HG02642 (cell line): ENCODE results near the gene SRGAP2C.
"Not testable (repeated sequence)": the region's sequence is repeated elsewhere in the genome, so short reads cannot be mapped to it uniquely, and the experiment has no call there.

Experiments used
- ATAC-seq: cut with Tn5 transposase; IDR thresholded peaks from one replicate; pipeline ENCODE4 v1.9.1; 2021; ENCODE audit warnings: mild to moderate bottlenecking; ENCODE audit not compliant: unreplicated experiment, poor library complexity

Gene SRGAP2C

DNA sequence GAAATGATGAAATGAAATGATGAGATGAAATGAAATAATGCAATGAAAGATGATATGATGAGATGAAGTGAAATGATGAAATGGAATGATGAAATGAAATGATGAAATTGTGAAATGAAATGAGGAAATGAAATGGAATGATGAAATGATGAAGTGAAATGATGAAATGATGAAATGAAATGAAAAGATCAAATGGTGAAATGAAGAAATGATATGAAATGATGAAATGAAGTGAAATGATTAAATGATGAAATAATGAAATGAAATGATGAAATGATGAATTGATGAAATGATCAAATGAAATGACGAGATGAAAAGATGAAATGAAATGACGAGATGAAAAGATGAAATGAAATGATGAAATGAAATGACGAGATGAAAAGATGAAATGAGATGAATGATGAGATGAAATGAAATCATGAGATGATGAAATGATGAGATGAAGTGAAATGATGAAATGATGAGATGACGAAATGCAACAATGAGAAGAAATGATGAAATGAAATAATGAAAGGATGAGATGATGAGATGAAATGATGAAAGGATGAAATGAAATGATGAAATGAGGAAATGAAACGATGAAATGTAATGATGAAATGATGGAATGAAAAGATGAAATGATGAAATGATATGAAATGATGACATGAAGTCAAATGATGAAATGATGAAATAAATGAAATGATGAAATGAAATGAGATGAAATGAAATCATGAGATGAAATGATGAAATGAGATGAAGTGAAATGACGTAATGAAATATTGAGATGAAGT, 216.0 kb downstream of the SRGAP2C start:
- not testable (repeated sequence) for ATAC-seq

- not testable (repeated sequence) for ATAC-seq
These were observed 216.7 kb downstream of the SRGAP2C start for GRCh38 chr1:121401375-121401955.

- not testable (repeated sequence) for ATAC-seq
These were observed 218.5 kb downstream of the SRGAP2C start for GRCh38 chr1:121403254-121403653.

GRCh38 chr1:121408354-121408753, 223.6 kb downstream of the SRGAP2C start:
- ATAC-seq: no peak

GRCh38 chr1:121413821-121414220, 229.0 kb downstream of the SRGAP2C start:
- ATAC-seq: no peak

DNA sequence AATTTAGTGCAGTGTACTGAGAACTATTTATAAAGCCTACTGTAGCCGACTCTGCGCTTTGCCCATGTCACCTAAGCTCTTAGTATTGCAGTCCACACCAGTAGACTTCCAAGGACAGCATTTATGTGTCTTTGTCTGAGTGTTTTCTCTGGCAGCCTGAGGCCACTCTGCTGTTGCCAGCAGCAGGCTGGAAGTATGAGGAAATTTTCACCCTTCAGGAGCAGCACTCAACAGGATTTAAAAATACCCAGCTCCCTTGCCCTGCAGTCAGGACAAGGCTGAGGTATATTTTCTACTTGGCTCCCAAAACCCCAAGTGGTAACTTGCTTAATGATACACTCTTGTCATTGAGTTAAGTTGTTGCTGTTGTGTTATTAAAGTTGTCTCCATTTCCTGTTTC, 230.1 kb downstream of the SRGAP2C start:
- ATAC-seq: no peak

DNA sequence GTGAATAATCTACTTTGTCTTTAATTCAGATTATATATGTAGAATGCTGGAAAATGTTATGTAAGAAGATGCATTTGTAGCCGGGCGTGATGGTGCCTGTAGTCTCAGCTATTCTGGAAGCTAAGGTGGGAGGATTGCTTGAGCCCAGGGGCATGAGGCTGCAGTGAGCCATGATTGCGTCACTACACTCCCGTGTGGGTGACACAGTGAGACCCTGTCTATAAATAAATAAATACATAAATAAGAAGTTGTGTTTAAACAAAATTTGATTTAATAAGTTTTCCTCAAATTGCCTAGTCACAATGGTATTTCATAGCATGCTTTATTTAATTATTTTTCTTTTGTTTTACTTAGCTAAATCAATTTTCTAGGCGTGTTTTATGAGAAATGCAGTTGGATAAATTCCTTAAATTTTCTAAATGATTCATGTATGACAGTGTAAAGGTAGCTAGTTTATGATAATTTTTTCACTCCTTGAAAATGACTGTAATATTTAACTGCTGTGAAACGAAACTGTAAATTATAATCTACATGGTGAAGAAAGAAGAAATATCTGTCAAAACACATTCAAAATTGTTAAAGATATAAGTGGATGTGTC, 232.6 kb downstream of the SRGAP2C start:
- ATAC-seq: no peak

GRCh38 chr1:121418369-121419049, 233.7 kb downstream of the SRGAP2C start:
- no peak for ATAC-seq

DNA sequence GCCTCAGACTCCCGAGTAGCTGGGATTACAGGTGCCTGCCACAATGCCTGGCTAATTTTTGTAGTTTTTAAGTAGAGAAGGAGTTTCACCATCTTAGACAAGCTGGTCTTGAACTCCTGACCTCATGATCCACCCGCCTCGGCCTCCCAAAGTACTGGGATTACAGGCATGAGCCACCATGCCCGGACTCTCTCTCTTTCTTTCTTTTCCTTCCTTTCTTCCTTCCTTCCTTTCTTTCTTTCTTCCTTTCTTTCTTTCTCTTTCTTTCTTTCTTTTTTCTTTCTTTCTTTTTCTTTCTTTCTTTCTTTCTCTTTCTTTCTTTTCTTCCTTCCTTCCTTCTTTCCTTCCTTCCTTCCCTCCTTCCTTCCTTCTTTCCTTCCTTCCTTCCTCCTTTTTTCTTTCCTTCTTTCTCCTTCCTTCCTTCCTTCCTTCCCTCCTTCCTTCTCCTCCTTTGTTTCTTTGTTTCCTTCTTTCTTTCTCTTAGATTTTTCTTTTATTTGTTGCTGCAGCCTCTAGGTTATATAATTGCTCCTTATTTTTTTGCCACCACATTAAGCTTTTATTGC, 234.4 kb downstream of the SRGAP2C start:
- ATAC-seq: not testable (repeated sequence)

- not testable (repeated sequence) for ATAC-seq
These were observed 236.7 kb downstream of the SRGAP2C start for GRCh38 chr1:121421490-121421889.

- not testable (repeated sequence) for ATAC-seq
These were observed 239.2 kb downstream of the SRGAP2C start for GRCh38 chr1:121423956-121424355.

- not testable (repeated sequence) for ATAC-seq
These were observed 248.7 kb downstream of the SRGAP2C start for GRCh38 chr1:121433517-121433916.

- ATAC-seq: not testable (repeated sequence)
These were observed 254.1 kb downstream of the SRGAP2C start for GRCh38 chr1:121438862-121439261.

GRCh38 chr1:121440993-121441392, 256.2 kb downstream of the SRGAP2C start:
- no peak for ATAC-seq
